Mesothelial cell of epicardium (in vitro differentiated cells): ENCODE data around the gene SSBP3. TPM values are rescaled to one million over a fixed set of nuclear protein-coding genes. Genes with fewer than 3 reads are reported as not detected.

ENCODE experiments used
- DNase-seq, 2 experiments: peaks; one replicate each; pipeline ENCODE4 v3.0.0; 2021; ENCODE audit warnings: low spot score in 2 of 2; ENCODE audit not compliant: unreplicated experiment in 2 of 2
- H3K27ac Mint-ChIP-seq: 2 replicates; pipeline ENCODE4 v1.8.0; 2021; ENCODE audit warnings: mixed read lengths
- H3K27me3 Mint-ChIP-seq: 2 replicates; pipeline ENCODE4 v1.8.0; 2021; ENCODE audit warnings: low read depth, mixed read lengths
- H3K36me3 Mint-ChIP-seq: 2 replicates; pipeline ENCODE4 v1.8.0; 2021; ENCODE audit warnings: mixed read lengths
- H3K4me1 Mint-ChIP-seq: 2 replicates; pipeline ENCODE4 v1.8.0; 2021; ENCODE audit warnings: mixed read lengths
- H3K4me3 Mint-ChIP-seq: 2 replicates; pipeline ENCODE4 v1.8.0; 2021; ENCODE audit warnings: mild to moderate bottlenecking, moderate library complexity, mixed read lengths
- H3K9me3 Mint-ChIP-seq: 2 replicates; pipeline ENCODE4 v1.8.0; 2021; ENCODE audit warnings: mixed read lengths
- total RNA-seq: library from RNA; stranded (reverse); gene quantifications from 3 replicates; pipeline ENCODE4 v1.2.1, GENCODE V29; 2021
- TF ChIP-seq, protein P1 (sequence below): fragments of 200-600 bp; sonication (generic); IDR thresholded peaks from one replicate; pipeline ENCODE4 v1.5.0; 2021; ENCODE audit warnings: antibody characterized with exemption; ENCODE audit not compliant: unreplicated experiment

Gene SSBP3
- total RNA-seq, 1 donor from 2014 or later: 172 TPM

DNA sequence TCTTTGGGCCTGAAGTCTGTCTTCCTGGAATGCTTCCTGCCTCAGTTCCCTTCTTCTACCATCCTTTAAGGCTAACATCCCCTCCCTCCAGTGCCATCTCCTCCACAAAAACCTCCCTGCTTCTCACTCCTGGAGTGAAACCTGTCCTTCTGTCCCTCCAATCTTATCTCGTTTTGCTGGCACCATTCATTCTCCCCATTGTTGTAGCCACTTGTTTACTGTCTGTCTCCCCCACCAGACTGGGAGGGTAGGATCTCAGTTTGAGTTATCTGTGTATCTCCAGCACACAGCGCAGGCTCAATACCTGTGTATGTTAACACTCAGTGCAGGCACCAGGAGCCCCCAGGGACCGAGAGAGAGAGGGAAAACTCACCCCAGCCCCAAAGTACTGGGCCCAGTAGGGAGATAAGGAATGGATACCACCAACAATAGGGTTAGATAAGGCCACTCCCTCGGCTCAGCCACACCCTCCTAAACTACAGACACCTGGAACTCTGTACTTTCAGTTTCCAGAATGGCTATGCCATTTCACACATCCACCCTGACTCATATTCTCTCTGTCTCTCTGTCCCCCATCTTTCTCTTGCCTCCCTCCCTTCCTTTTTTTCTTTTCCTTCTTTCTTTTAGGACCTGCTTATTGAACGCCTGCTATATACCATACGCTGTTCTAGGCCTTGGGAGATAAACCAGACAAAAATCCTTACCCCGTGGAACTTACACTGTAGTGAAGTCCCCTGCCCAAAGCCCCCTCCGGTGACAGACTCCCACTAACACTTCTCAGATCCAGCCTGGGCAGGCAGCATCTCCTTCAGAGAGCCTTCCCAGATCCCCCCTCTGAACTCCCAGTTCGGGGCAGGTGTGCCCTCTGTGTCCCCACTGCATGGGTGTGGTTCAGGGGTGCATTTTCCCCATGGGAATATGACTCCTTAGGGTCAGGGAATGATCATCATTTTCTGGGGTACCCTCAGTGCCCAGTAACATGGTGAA, 3.3 kb upstream of the SSBP3 start:
- Mint-ChIP-seq H3K27ac (peak overlapping the region; percentile 99), H3K4me1 (peaks cover 56% of the 10 kb centered on the region), H3K9me3 (no peaks in the 10 kb centered on the region), H3K4me3 (no peak overlapping the region), H3K27me3 (no peaks in the 10 kb centered on the region), H3K36me3 (no peaks in the 10 kb centered on the region)
- TF ChIP-seq, protein P1, sequence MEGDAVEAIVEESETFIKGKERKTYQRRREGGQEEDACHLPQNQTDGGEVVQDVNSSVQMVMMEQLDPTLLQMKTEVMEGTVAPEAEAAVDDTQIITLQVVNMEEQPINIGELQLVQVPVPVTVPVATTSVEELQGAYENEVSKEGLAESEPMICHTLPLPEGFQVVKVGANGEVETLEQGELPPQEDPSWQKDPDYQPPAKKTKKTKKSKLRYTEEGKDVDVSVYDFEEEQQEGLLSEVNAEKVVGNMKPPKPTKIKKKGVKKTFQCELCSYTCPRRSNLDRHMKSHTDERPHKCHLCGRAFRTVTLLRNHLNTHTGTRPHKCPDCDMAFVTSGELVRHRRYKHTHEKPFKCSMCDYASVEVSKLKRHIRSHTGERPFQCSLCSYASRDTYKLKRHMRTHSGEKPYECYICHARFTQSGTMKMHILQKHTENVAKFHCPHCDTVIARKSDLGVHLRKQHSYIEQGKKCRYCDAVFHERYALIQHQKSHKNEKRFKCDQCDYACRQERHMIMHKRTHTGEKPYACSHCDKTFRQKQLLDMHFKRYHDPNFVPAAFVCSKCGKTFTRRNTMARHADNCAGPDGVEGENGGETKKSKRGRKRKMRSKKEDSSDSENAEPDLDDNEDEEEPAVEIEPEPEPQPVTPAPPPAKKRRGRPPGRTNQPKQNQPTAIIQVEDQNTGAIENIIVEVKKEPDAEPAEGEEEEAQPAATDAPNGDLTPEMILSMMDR: no peak
- no peak for DNase-seq

DNA sequence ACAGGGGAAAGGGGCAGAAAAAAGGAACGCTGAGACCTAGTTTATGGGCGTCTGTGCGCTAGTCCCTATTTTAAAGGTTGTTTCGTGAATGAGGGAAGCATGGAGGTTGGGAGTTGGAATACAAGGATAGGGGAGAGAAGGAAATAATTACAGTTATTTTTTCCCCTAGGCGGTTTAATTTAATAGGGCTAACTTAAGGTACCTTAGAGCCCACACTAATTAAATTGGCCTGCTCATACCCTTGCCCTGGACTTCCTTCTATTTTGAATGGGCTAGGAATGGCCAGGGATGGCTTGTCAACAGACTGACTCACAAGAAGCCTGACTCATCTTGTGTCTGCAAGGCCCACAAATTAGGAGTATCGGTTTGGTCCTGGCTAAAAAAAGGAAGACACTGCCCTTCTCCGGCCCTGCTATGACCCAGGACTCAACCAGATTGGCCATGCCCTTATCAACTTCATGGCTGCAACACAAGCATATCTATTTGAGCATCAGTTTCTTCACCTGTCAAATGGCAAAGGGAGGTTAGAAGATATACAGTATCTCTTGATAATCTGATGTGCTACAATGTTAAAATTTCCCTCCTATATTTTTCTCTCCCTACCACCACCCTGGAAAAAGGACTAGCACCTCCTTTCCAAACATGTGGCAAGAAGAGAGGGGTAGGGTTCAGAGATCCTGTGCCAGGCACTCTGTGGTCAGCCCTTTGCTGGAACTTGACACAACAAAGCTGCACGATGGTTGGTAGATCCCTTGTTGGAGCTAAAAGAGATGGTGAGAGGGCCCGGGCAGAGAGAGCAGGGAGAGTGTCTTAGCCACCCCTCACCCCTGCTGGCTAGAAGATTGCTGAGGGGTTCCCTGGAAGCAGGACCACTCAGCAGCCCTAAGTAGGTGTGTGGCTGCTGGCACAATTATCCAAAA, 2.2 kb upstream of the SSBP3 start:
- H3K9me3 Mint-ChIP-seq: no peaks in the 10 kb centered on the region
- no peaks in the 10 kb centered on the region for H3K27me3 Mint-ChIP-seq
- TF ChIP-seq, protein P1: no peak
- H3K4me3 Mint-ChIP-seq: peak overlapping the region; percentile 84
- H3K36me3 Mint-ChIP-seq: no peaks in the 10 kb centered on the region
- no peak for DNase-seq
- peaks cover 59% of the 10 kb centered on the region for H3K4me1 Mint-ChIP-seq
- H3K27ac Mint-ChIP-seq: peak overlapping the region; percentile 99

DNA sequence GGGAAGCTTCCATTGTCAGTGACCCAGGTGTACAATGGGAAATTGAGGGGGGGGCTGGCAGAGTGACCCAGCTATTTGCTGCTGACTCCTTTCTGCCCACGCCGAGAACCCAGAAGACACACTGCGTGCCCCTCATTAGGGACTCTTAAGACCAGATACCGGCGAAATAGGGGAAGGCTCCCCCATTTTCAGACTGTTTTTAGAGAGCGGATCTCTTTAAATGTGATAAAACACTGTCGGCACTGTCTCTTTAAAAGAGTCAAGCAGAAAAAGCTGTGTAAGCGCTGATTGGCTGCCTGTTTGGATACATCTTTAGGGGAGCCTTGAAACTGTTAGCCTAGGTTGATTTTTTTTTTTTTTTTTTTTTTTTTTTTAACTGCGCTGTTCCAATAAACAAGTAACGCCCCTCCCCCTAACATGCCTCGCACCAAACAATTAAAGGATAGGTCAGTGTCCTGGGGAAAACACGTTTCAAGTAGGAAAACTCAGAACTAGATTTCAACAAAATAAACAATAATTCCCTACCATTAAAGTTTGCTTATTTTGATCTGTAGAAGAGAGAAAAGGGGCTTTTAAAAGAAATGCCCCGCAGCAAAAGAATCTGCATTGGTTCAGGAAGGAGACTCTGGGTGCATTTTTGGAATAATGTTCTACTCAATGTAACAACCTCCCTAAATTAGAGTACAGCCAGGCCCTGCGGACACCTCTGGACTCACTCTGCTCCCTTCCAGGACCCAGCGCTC, 1.4 kb upstream of the SSBP3 start:
- DNase-seq: peak in 1 of 2 experiments; percentile 40
- Mint-ChIP-seq H3K4me1 (peaks cover 62% of the 10 kb centered on the region), H3K4me3 (peak overlapping the region; percentile 84), H3K9me3 (no peaks in the 10 kb centered on the region), H3K27ac (peak overlapping the region; percentile 99), H3K36me3 (peaks cover 1% of the 10 kb centered on the region), H3K27me3 (no peaks in the 10 kb centered on the region)
- TF ChIP-seq, protein P1: no peak

DNA sequence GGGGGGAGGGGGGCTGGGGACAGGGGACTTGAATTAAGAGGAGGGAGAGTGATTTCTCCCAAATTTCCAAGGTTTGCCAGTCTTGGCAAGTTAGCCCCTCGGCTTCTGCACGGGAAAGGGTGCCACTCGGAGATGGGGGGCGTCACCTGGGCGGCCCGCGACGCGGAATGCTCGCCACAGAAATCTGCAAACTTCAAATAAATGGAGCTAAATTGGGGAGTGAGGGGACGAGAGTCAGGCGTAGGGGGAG, 885 bp upstream of the SSBP3 start:
- no peak for DNase-seq
- Mint-ChIP-seq H3K36me3 (peaks cover 4% of the 10 kb centered on the region), H3K27ac (peak overlapping the region; percentile 99), H3K4me3 (peak overlapping the region; percentile 84), H3K27me3 (no peaks in the 10 kb centered on the region), H3K9me3 (no peaks in the 10 kb centered on the region), H3K4me1 (peaks cover 65% of the 10 kb centered on the region)
- TF ChIP-seq, protein P1: no peak

DNA sequence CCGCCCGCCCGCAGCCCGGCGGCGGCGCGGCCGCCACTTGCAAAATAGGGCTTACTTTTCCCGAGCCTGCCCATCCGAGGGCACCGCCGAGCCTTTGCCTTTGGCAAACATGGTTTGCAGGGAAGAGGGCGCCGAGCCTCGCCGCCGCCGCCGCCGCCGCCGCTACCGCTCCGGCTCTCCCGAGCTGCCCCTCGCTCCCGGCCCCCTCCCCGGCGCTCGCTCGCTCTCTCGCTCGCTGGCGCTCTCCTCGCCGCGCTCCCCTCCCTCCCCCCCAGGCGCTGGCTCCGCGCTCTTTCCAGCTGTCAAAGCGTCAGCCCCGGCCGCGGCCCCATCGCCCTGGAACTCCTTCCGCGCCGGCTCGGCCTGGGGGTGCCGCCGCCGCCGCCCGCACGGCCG, 298 bp downstream of the SSBP3 start:
- Mint-ChIP-seq H3K27ac (no peak overlapping the region), H3K27me3 (no peaks in the 10 kb centered on the region), H3K36me3 (peaks cover 15% of the 10 kb centered on the region), H3K9me3 (no peaks in the 10 kb centered on the region), H3K4me1 (peaks cover 73% of the 10 kb centered on the region), H3K4me3 (peak overlapping the region; percentile 48)
- TF ChIP-seq, protein P1: no peak
- DNase-seq: no peak
